IMR-90 (cell line): ENCODE data around the gene SBF2. TPM values are rescaled to one million over a fixed set of nuclear protein-coding genes. Genes with fewer than 3 reads are reported as not detected.
A peak's percentile ranks its signal among the peaks of the same experiment; 100 is the strongest.

ENCODE experiments used
- ATAC-seq: fragments of 200-7000 bp; cut with Tn5 transposase; 2 replicates; pipeline ENCODE4 v1.9.1; 2020; ENCODE audit warnings: low read depth, mild to moderate bottlenecking, moderate library complexity
- BruUV-seq: library from RNA; stranded (reverse); fragments of 400-500 nt; replicated peaks from 2 replicates; lab custom pipeline; 2021; lab: Mats Ljungman, UMichigan
- CTCF ChIA-PET: fragments of 300-600 bp; formaldehyde crosslinking; extraction: SDS; loops from one replicate; lab custom pipeline; 2021; ENCODE audit warnings: antibody characterized with exemption; lab: Yijun Ruan, JAX
- POLR2A ChIA-PET: fragments of 300-600 bp; sonication (Branson Sonifier 250); formaldehyde crosslinking; loops from one replicate; lab custom pipeline; 2022; ENCODE audit warnings: antibody characterized with exemption; ENCODE audit not compliant: unreplicated experiment; lab: Charles Lee
- DNase-seq: peaks from one replicate; pipeline ENCODE4 v3.0.0; 2013
- H2AFZ ChIP-seq: replicated peaks from 2 replicates; pipeline ENCODE3; 2013; ENCODE audit warnings: low read length, mild to moderate bottlenecking; ENCODE audit not compliant: poor library complexity
- H2AK5ac ChIP-seq: 2 replicates; pipeline ENCODE4 v1.6.1; 2013; ENCODE audit warnings: low read depth, low read length, inconsistent platforms
- H2AK9ac ChIP-seq: replicated peaks from 2 replicates; pipeline ENCODE3; 2013; ENCODE audit warnings: mild to moderate bottlenecking, low read depth, low read length, moderate library complexity; ENCODE audit not compliant: poor library complexity
- H2BK120ac ChIP-seq: 2 replicates; pipeline ENCODE4 v1.6.1; 2013; ENCODE audit warnings: low read depth, low read length, inconsistent platforms
- H2BK15ac ChIP-seq: 3 replicates; pipeline ENCODE4 v1.6.1; 2013; ENCODE audit warnings: low read depth, low read length, inconsistent platforms
- H2BK20ac ChIP-seq: 2 replicates; pipeline ENCODE4 v1.6.1; 2013; ENCODE audit warnings: low read depth, mild to moderate bottlenecking, inconsistent platforms, low read length, moderate library complexity
- H2BK5ac ChIP-seq: 2 replicates; pipeline ENCODE4 v1.6.1; 2013; ENCODE audit warnings: mild to moderate bottlenecking, low read depth, low read length, inconsistent platforms; ENCODE audit not compliant: poor library complexity, severe bottlenecking
- H3K14ac ChIP-seq: replicated peaks from 2 replicates; pipeline ENCODE4 v1.6.1; 2013; ENCODE audit warnings: low read depth, low read length, inconsistent platforms
- H3K18ac ChIP-seq: 2 replicates; pipeline ENCODE4 v1.6.1; 2013; ENCODE audit warnings: low read depth, low read length, control low read depth
- H3K23ac ChIP-seq: 2 replicates; pipeline ENCODE4 v1.6.1; 2013; ENCODE audit warnings: low read depth, low read length, inconsistent platforms
- H3K27ac ChIP-seq: 2 replicates; pipeline ENCODE4 v1.5.1; 2013; ENCODE audit warnings: mild to moderate bottlenecking, control low read depth, low read length; ENCODE audit not compliant: insufficient read depth
- H3K27me3 ChIP-seq: 2 replicates; pipeline ENCODE4 v1.6.1; 2013; ENCODE audit warnings: low read length; ENCODE audit not compliant: control insufficient read depth, insufficient read depth
- H3K36me3 ChIP-seq: 2 replicates; pipeline ENCODE4 v1.6.1; 2013; ENCODE audit warnings: low read length, mixed read lengths; ENCODE audit not compliant: control insufficient read depth, insufficient read depth
- H3K4ac ChIP-seq: 2 replicates; pipeline ENCODE4 v1.6.1; 2013; ENCODE audit warnings: low read depth, low read length, inconsistent platforms
- H3K4me1 ChIP-seq: 2 replicates; pipeline ENCODE4 v1.6.1; 2013; ENCODE audit warnings: low read length, mixed read lengths; ENCODE audit not compliant: control insufficient read depth, insufficient read depth
- H3K4me2 ChIP-seq: 2 replicates; pipeline ENCODE4 v1.6.1; 2013; ENCODE audit warnings: low read depth, mild to moderate bottlenecking, control low read depth, low read length, moderate library complexity
- H3K4me3 ChIP-seq: 2 replicates; pipeline ENCODE4 v1.5.1; 2013; ENCODE audit warnings: low read depth, mild to moderate bottlenecking, control low read depth, low read length, moderate library complexity; ENCODE audit not compliant: insufficient read depth
- H3K56ac ChIP-seq: 2 replicates; pipeline ENCODE4 v1.6.1; 2013; ENCODE audit warnings: low read length, inconsistent platforms; ENCODE audit not compliant: insufficient read depth; ENCODE audit errors: extremely low read depth
- H3K79me1 ChIP-seq, 2 experiments: 2 replicates each; pipeline ENCODE4 v1.6.1; 2013; ENCODE audit warnings: low read length in 2 of 2, inconsistent platforms in 1 of 2, low read depth in 1 of 2
- H3K9ac ChIP-seq: 2 replicates; pipeline ENCODE4 v1.6.1; 2013; ENCODE audit warnings: low read depth, low read length, control low read depth
- H3K9me1 ChIP-seq: 2 replicates; pipeline ENCODE4 v1.6.1; 2013; ENCODE audit warnings: low read length, inconsistent platforms; ENCODE audit not compliant: insufficient read depth
- H3K9me3 ChIP-seq: 2 replicates; pipeline ENCODE4 v1.6.1; 2013; ENCODE audit warnings: low read length; ENCODE audit not compliant: control insufficient read depth, insufficient read depth
- H4K20me1 ChIP-seq: 2 replicates; pipeline ENCODE4 v1.6.1; 2013; ENCODE audit warnings: low read length, inconsistent platforms; ENCODE audit not compliant: insufficient read depth
- H4K5ac ChIP-seq: 2 replicates; pipeline ENCODE4 v1.6.1; 2013; ENCODE audit warnings: mild to moderate bottlenecking, low read depth, low read length, control low read depth
- H4K8ac ChIP-seq, 2 experiments: 2 replicates each; pipeline ENCODE4 v1.6.1; 2013; ENCODE audit warnings: low read depth in 2 of 2, low read length in 2 of 2, control low read depth in 1 of 2, inconsistent platforms in 1 of 2
- H4K91ac ChIP-seq: 2 replicates; pipeline ENCODE4 v1.6.1; 2013; ENCODE audit warnings: low read depth, low read length, inconsistent platforms; ENCODE audit not compliant: insufficient read depth
- BHLHE40 ChIP-seq: fragments of 150-350 bp; IDR thresholded peaks from 2 replicates; pipeline ENCODE4 v1.6.1; 2016; ENCODE audit warnings: mild to moderate bottlenecking, low read depth, low read length
- CEBPB ChIP-seq: IDR thresholded peaks from 2 replicates; pipeline ENCODE4 v1.6.1; 2012; ENCODE audit warnings: low read depth, low read length, improper control_type of control experiment
- FOS ChIP-seq: fragments of 150-350 bp; IDR thresholded peaks from 2 replicates; pipeline ENCODE4 v1.6.1; 2016; ENCODE audit warnings: low read depth, low read length
- NFE2L2 ChIP-seq: fragments of 150-350 bp; IDR thresholded peaks from 2 replicates; pipeline ENCODE4 v1.6.1; 2016; ENCODE audit warnings: low read depth, mild to moderate bottlenecking, low read length
- SMC3 ChIP-seq: fragments of 150-350 bp; IDR thresholded peaks from 2 replicates; pipeline ENCODE4 v1.6.1; 2016; ENCODE audit warnings: low read depth, mild to moderate bottlenecking, antibody characterized with exemption, low read length, moderate library complexity
- WGBS, 2 experiments: methylation state at CpG; one replicate each; pipeline versions ENCODE4 v1.1.5 to v1.1.7; 2013; ENCODE audit warnings: missing lambda C conversion rate in 2 of 2; ENCODE audit not compliant: insufficient read length in 1 of 2; ENCODE audit errors: extremely low coverage in 2 of 2; 5-methylcytosine and 5-hydroxymethylcytosine counted together
- dilution Hi-C: fragments of 300-500 bp; cut with HindIII; formaldehyde crosslinking; loops from one replicate; pipeline ENCODE4 v1.14.3; 2018; ENCODE audit warnings: low sequenced_read_pairs; ENCODE audit not compliant: unreplicated experiment
- in situ Hi-C: fragments of 300-500 bp; cut with MboI; formaldehyde crosslinking; loops from 3 replicates; pipeline ENCODE4 v1.14.3; 2019; ENCODE audit warnings: low sequenced_read_pairs, inconsistent platforms, mixed read lengths
- intact Hi-C: fragments of 100-400 bp; cut with micrococcal nuclease; formaldehyde crosslinking; loops from 2 replicates; pipeline ENCODE4 v1.10.0; 2022
- polyA plus RNA-seq, 3 experiments: library from polyadenylated mRNA; depleted of rRNA; stranded (reverse); fragments of >200 nt; gene quantifications; 2 replicates each; pipeline ENCODE4 v1.2.3, GENCODE V29; 2012; ENCODE audit warnings: low replicate concordance in 1 of 3
- total RNA-seq: library from RNA; depleted of rRNA; stranded (reverse); fragments of >200 nt; gene quantifications from 2 replicates; pipeline ENCODE4 v1.2.3, GENCODE V29; 2012
- TF ChIP-seq, protein P1 (sequence below): fragments of 150-350 bp; IDR thresholded peaks from 2 replicates; pipeline ENCODE4 v1.6.1; 2017; ENCODE audit warnings: mild to moderate bottlenecking, antibody characterized with exemption, low read length, low read depth

Gene SBF2
- total and polyA plus RNA-seq, 2 of the 4 experiments (the other 2 are of a cell fraction) = 23.8 to 51.8 TPM

GRCh38 chr11:10309163-10310093 is 15.4 kb upstream of the SBF2 start:
- peak overlapping the region; percentile 83 for H3K27ac ChIP-seq
- ChIA-PET CTCF (interaction anchor here (2.4 kb wide), 1 partner anchor 57 kb away, joined by 12 read pairs; no protein-coding TSS in a partner anchor), POLR2A (interaction anchor here (0.5 to 3.7 kb wide), 13 partner anchors 9 to 781 kb away, joined by 3 to 28 read pairs (median 3); no protein-coding TSS in a partner anchor)

More at GRCh38 chr11:10309163-10310093, 15.4 kb upstream of the SBF2 start:
- Histone ChIP-seq H3K4me3 (no peak overlapping the region; the same call in 1 of the 2 replicates), H2BK20ac (peak overlapping the region; percentile 14; the same call in 1 of the 2 replicates), H3K4ac (peak overlapping the region; percentile 32), H3K14ac (no peak overlapping the region), H2AK9ac (no peak overlapping the region), H4K20me1 (peaks cover 43% of the 10 kb centered on the region), H3K9me1 (peaks cover 4% of the 10 kb centered on the region; the same call in 1 of the 2 replicates), H3K4me1 (peaks cover 5% of the 10 kb centered on the region), H3K9ac (0 out of 2 replicates have a peak overlapping the region, but pooled peaks have one; percentile 2), H3K9me3 (no peaks in the 10 kb centered on the region), H4K8ac (peak overlapping the region in 1 of 2 experiments; percentile 2; a peak in 2 of 4 replicates), H3K56ac (no peak overlapping the region), H2BK120ac (peak overlapping the region; percentile 50; the same call in 1 of the 2 replicates), H2BK15ac (peak overlapping the region; percentile 18; the same call in 1 of the 3 replicates), H4K5ac (peak overlapping the region; percentile 24), H2AK5ac (peak overlapping the region; percentile 76), H3K4me2 (peak overlapping the region; percentile 15), H3K36me3 (peaks cover 22% of the 10 kb centered on the region), H2BK5ac (peak overlapping the region; percentile 92), H3K23ac (peak overlapping the region; percentile 46), H3K27me3 (no peaks in the 10 kb centered on the region), H3K79me1 (peaks cover 0 to 17% of the 10 kb centered on the region in 2 experiments; a peak in 2 of 4 replicates), H4K91ac (peak overlapping the region; percentile 56), H2AFZ (no peak overlapping the region), H3K18ac (peak overlapping the region; percentile 73)
- intact Hi-C loops = loop anchor here (1.0 to 10.0 kb wide), 3 partner anchors 195 to 426 kb away; no protein-coding TSS in a partner anchor
- DNase-seq = peak; percentile 92
- no TSS peak for BruUV-seq
- peak; percentile 5 for ATAC-seq
- in situ Hi-C loops = loop anchor here (10.0 to 25.0 kb wide), 2 partner anchors 335 to 697 kb away; no protein-coding TSS in a partner anchor
- dilution Hi-C loops = no loop called here
- 23% methylated on average over 3 of the region's 12 CpGs; no CpG with 5 or more reads in 1 of the 2 experiments for WGBS, 2 experiments
- TF ChIP-seq NFE2L2 = no peak
- TF ChIP-seq BHLHE40 = peak; percentile 69; the same call in 1 of the 2 replicates
- TF ChIP-seq SMC3 = 0 out of 2 replicates have a peak, but pooled peaks have one; percentile 3
- peak; percentile 97 for TF ChIP-seq FOS
- TF ChIP-seq, protein P1, sequence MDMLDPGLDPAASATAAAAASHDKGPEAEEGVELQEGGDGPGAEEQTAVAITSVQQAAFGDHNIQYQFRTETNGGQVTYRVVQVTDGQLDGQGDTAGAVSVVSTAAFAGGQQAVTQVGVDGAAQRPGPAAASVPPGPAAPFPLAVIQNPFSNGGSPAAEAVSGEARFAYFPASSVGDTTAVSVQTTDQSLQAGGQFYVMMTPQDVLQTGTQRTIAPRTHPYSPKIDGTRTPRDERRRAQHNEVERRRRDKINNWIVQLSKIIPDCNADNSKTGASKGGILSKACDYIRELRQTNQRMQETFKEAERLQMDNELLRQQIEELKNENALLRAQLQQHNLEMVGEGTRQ = no peak
- peak; percentile 68 for TF ChIP-seq CEBPB
